ENCODE data around the gene TYW1B.
"Not testable (repeated sequence)": the region's sequence is repeated elsewhere in the genome, so short reads cannot be mapped to it uniquely, and the experiment has no call there.

TYW1B gene

DNA sequence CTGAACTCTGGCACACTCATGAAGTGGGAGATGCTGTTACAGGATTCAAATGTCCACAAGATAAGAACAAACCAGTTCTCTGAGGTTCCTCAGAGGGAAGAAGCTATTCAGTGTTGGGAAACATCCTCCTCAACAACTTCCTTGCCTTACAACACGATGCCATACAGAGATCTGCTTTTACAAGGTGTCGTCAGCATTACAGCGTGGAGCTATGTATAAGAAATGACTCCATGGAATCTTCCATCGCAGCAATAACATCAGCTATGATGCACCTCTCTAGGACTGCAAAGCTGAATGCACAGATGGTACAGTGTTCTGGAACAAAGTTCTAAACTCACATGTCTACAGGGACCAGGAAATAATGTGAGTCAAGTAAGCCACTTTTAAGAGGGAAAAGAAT, 122.3 kb downstream of the TYW1B start:
- DNase-seq (ENCODE audit: low read depth in 2 of 3, low spot score in 1 of 3) = not testable (repeated sequence)

DNA sequence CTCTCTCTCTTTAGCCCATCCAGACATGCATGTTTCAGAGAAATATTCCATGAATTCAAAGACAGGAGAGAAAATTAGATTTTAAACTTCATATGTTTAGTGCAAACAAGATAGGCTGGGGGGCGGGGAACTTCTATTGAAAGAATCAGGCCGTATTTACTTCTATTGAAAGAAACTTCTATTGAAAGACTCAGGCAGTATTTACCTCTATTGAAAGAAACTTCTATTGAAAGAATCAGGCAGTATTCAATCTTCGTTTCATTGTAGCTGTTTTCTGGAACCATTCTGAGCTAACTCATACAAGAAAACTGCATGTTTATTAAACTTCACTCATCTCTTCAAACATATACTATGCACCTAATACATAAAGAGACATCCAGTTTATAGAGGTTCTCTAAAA, 123.1 kb downstream of the TYW1B start:
- DNase-seq (ENCODE audit: low read depth in 2 of 3, low spot score in 1 of 3) = no peak

DNA sequence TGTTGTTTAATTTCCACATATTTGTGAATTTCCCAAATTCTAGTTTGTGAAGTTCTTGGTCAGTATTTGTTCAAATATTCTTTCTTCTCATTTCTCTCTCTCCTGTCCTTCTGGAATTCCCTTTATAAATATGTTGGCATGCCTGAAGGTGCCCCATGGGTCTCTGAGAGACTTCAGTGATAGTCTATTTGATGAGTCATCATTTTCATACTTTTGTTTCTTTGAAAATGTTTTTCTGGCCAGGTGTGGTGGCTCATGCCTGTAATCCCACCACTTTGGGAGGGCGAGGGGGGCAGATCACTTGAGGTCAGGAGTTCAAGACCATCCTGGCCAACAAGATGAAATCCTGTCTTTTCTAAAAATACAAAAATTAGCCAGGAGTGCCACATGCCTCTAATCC, 127.5 kb downstream of the TYW1B start:
- DNase-seq (ENCODE audit: low read depth in 2 of 3, low spot score in 1 of 3) = not testable (repeated sequence)

DNA sequence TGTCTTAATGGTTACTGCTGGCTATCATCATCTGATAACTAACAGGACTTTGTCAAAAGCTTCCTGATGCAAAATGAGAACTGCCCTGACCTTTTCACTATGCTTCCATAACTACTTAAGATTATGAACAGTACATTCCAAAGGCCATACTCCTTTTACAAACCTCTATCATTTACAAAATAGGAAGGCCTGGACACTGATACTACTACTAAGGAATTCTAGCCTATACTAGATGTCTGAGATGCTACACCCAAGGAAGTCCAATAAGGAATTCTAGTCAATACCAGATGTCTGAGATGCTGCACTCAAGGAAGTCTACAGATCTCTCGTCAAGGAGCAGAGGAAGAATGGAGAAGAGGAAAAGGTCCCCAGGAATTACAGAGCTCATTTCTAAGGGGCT, 130.9 kb downstream of the TYW1B start:
- DNase-seq (ENCODE audit: low read depth in 2 of 3, low spot score in 1 of 3) = not testable (repeated sequence)

DNA sequence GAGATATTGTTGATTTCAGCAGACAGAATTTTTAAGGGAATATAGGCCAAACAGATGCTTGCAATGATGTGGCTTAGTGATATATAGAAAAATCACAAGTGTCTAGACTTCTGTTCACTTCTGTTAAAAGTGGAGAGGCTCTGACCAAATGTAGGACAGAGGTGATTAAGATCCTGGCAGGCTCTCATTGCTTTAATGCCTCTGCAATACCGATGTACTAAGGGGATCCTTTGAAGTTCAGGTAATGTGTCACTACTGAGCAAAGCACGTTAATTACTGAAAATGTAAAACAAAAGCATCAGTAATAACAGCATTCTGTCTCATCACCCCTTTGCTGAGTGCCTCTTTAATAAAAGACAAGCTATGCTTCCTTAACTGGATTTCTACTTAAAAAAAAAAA, 131.4 kb downstream of the TYW1B start:
- not testable (repeated sequence) for DNase-seq (ENCODE audit: low read depth in 2 of 3, low spot score in 1 of 3)

DNA sequence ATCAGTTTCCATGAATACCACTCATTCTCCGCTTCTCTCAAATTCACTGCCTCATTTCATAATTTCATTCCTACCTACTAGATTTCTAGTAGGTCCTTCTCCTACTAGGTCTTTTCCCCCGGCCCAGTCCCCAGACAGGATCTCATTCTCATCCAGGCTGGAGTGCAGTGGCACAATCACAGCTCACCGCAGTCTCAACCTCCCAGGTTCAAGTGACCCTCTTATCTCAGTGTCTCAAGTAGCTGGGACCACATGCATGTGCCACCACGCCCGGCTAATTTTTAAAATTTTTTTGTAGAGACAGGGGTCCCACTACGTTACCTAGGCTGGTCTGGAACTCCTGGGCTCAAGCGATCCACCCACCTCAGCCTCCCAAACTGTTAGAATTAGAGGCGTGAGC, 132.5 kb downstream of the TYW1B start:
- not testable (repeated sequence) for DNase-seq (ENCODE audit: low read depth in 2 of 3, low spot score in 1 of 3)

DNA sequence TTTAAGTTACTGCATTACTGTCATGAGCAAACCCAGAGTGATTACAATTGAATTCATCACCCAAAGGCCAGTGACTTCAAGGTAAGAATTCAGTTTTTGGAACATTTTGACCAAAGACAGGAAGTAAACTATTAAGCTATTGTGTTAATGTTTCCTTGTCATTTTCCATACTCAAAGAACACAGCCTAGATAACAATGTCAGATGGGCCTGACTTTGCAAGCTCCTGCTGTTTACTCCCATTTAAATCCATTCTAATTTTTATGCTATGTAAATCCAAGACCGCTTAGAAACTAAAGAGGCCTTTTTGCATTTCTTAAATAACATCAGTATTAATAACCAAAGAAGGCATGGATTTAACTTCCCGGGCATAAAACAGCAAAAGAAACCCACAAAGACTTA, 136.6 kb downstream of the TYW1B start:
- not testable (repeated sequence) for DNase-seq (ENCODE audit: low read depth in 2 of 3, low spot score in 1 of 3)

DNA sequence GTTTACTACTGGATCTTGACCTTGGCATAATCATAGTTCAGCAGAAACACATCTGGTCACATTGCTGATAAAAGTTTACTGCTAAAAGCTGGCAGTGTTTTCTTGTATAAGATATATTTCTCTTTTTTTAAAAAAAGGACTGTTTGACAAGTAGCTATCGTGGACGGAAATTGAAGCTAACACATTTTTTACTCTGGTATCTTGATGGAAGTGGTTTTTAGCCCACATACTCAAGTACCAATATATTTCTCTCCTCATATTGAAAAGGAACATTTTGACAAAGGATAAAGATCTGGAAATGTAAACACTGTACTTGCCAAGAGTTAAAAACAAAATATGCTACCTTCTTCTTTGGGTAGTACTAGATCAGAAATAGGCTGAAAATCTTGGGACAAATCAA, 137.8 kb downstream of the TYW1B start:
- DNase-seq (ENCODE audit: low read depth in 2 of 3, low spot score in 1 of 3) = not testable (repeated sequence)

DNA sequence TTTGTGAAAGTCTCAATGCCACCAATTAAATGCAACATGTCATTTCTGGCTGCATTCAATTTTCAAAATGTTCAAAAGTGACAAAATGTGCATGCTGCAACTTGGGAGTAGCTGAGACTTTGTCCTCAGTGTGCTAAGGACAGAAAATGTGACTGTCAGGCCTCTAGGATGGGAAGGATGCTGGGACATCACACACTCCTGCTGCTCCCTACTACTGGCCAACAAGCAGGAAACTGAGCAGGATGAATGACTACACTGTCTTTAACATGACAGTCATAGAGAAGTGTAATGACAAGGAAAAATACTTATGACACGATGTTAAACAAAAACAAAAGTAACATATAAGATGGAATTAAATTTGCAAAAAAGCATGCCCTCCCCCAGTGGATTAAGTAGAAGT, 138.7 kb downstream of the TYW1B start:
- DNase-seq (ENCODE audit: low read depth in 2 of 3, low spot score in 1 of 3) = not testable (repeated sequence)

DNA sequence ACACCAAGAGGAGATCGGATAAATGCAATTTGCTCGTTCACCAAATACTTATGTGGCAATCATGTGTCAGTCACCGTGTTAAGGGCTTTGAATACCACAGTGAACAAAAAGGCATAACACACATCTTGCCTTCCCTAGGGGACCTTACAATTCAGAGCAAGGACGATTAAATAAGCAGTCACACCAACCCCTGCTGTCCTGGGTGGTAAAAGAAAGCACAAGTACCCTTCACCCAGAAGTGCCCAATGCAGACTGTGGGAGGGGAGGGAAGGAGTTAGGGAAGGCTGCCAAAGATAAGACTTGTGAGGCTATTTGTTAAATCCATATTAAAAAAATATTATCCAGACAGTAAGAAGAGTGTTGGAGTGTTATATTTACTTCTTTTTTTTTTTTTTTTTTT, 146.8 kb downstream of the TYW1B start:
- not testable (repeated sequence) for DNase-seq (ENCODE audit: low read depth in 2 of 3, low spot score in 1 of 3)

DNA sequence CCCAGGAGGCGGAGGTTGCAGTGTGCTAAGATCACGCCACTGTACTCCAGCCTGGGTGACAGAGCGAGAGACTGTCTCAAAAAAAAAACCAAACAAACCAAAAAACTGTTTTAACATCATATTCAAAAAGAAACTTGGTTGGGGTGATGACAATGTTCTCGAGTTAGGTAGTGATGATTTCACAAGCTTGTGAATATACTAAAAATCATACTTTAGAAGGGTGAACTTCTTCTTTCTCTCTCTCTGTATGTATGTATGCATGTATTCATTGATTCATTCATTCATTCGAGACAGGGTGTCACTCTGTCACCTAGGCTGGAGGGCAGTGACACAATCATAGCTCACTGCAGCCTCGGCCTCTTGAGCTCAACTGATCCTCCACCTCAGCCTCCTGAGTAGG, 151.1 kb downstream of the TYW1B start:
- DNase-seq (ENCODE audit: low read depth in 2 of 3, low spot score in 1 of 3) = not testable (repeated sequence)

DNA sequence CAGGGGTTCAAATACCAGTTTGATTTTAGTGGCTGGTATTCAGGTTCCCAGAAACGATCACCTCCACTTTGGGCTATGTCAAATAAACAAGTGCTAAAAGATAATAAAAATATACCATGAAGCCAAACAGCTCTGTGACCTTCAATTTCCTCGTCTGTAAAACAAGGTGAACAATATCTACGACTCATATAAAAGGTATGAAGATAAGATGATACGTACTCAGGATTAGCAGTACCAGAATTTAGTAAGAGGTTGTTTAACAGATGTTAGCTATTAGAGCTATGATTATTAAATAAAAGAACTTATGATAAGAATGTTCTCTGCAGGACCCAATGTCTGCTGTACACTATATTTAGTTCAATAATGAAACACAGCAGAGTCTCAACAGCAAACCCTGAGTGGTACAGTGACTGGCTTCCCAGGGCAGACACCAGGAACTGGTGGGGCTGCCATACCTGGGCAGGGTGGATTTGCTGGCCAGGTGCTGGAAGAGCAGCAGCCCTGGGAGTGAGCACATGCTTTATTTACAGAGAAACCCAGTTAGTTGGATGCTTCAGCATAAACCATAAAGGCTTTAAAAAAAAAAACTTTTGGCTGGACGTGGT, 151.8 kb downstream of the TYW1B start:
- not testable (repeated sequence) for DNase-seq (ENCODE audit: low read depth in 2 of 3, low spot score in 1 of 3)

DNA sequence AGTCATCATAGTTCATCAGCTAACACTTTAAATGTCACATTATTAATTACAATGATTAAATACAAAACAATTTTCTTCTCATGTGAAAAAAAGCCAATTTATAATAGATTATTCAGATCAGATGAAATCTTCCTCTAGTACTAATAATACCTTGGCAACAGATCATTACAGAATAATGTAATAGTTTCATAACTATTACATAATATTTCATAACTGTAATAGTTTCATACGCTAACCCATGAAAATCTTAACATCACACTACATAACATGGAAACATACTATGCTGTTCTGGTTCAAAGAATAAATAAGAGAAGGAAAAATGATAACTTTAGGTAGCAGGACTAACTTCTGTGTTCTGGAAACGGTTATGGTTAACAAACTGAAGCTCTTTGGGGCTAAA, 152.3 kb downstream of the TYW1B start:
- DNase-seq (ENCODE audit: low read depth in 2 of 3, low spot score in 1 of 3) = not testable (repeated sequence)

DNA sequence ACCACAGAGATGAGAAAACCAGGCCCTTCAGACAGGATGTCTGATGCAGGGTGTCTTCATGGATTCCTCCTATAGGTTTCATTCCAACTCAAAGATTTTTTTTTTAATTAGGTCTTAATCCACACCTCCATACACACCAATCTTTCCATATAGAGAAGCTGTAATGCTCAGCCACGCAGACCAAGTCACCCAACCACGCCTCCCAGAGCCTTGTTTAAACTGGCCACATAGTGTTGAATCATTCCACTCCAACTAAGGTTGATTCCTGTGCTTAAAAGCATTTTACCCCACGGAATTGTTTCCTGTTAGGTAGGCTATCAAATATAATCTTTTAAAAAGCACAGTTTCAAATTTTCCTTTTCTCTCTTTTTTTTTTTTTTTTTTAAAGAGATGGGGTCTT, 153.6 kb downstream of the TYW1B start:
- DNase-seq (ENCODE audit: low read depth in 2 of 3, low spot score in 1 of 3) = no peak

DNA sequence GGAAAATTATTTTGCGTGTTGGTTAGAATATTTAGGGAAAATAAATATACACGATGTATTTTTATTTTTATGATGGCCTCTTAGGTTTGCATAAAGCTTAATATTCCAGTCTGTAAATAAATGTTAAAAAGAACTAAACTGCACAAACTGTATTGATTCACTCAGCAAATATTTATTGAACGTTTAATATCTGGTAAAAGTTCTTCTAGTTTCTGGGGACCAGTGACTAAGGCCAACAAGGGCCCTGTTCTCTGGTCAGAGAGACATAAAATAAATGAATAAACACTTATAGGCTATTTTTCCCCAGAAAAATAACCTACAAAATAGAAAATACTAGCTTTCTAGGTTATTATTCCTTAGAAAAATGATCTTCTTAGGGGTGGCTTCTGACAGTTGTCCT, 157.2 kb downstream of the TYW1B start:
- not testable (repeated sequence) for DNase-seq (ENCODE audit: low read depth in 2 of 3, low spot score in 1 of 3)

DNA sequence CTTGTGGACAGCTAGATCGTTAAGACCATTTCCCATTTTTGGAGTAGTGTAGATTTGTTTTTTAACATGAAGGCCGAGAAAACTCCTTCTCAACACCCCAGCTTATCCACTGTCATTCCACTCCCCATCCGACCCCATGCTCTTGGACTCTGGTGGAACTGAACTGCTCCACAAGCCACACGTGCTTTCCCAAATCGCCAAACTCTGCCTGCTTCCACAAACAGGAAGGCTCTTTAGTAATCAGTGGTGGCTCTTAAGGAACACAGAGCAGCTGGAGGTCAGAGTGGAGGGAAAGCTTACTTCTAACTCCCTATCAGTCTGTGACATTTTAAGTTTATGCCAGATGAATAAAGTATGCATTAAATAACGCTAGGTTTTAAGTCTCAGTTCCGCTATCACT, 159.6 kb downstream of the TYW1B start:
- DNase-seq (ENCODE audit: low read depth in 2 of 3, low spot score in 1 of 3) = not testable (repeated sequence)

DNA sequence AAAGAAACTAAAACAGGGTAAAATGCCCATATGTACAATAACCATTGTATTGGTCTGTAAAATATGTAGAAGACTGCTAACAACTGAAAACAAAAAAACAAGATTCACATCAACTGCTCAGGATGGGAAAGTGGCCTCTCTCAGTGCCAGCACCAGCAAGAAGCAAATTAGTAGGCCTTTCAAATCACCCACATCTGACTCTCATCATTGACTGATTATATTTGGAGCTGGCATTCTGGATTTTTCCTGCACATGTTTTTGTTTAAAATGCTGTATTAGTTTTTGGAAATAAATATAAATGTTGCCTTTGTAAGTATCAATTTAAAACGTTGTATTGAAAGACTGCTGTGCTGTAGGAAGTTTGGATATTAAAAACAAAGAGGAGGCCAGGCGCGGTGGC, 161.0 kb downstream of the TYW1B start:
- not testable (repeated sequence) for DNase-seq (ENCODE audit: low read depth in 2 of 3, low spot score in 1 of 3)

DNA sequence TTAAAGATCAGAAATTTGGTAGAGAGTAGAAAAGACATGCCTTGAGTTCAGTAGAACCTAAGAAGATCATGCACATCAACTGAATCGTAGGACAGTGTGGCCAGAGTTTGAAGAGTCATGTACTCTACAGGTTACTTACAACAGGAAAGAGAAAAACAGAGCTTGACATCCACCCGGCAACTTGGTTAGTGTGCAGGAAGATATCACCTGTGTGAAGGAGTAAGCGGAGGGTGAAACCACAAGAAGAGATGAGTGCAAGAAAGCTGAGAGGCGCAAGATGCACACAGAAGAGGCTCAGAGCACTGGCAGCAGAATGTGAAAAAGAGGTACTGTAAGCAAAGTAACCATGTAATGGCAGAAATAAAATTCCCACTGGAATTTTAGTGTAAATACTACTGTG, 179.4 kb downstream of the TYW1B start:
- DNase-seq (ENCODE audit: low read depth in 2 of 3, low spot score in 1 of 3) = not testable (repeated sequence)

DNA sequence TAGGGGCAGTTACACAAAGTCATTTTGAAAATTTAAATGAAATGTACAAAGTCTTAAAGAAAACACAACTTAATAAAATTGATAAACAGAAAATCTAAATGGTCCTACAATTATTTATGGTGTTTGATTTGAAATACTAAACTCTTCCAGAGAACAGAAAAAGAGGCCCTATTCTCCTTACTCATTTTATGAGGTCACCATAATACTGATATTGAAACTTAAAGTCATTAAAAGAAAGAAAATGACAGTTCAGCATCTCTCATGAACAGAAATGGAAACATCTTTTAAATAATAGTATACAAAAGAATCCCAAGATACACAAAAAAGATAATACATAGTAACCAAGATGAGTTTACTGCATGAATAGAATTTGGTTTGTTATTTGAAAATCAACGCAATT, 184.3 kb downstream of the TYW1B start:
- DNase-seq (ENCODE audit: low read depth in 2 of 3, low spot score in 1 of 3) = not testable (repeated sequence)

DNA sequence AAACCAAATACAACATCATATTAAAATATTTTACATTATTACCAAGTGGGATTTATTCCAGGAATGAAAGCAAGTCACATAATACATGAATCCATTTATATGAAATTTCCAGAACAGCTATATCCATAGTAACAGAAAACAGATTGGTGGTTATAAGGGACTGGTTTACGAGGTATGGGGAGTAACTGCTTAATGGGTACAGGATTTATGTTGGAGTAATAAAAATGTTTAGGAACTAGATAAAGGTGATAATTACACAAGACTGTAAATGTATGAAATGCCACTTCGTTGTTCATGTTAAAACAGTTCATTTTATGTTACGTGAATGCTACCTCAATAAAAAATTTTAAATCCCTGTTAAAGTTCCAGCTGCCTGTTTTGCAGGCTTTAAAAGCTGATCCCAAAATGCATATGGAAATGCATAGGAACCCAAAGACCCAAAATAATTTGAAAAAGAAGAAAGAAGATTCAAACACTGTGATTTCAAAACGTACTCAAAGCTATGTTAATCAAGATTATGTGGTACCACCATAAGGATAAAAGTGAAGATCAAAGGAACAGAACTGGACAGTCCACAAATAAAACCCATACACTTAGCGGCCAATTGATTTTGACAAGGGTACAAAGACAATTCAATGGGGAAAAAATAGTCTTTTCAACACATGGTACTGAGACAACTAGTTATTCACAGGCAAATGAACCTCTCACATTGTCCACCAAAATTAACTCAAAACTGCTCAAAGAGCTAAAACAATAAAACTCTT, 186.3 kb downstream of the TYW1B start:
- not testable (repeated sequence) for DNase-seq (ENCODE audit: low read depth in 2 of 3, low spot score in 1 of 3)

DNA sequence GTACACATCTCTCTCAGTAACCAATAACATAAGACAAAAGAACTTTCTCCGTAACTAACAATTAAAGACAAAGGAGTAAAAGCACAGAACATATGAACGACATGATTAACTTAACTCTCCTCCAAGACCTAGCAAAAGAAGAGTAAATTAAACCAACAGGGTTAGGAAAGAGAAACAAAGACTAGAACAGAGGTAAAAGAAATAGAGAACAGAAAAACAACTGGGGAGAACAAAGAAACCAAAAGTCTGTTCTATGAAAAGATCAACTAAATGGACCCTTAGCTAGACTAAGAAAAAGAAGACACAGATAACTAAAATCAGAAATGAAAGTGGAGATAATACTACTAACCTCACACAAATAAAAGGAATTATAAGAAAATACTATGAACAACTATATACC, 187.3 kb downstream of the TYW1B start:
- not testable (repeated sequence) for DNase-seq (ENCODE audit: low read depth in 2 of 3, low spot score in 1 of 3)

DNA sequence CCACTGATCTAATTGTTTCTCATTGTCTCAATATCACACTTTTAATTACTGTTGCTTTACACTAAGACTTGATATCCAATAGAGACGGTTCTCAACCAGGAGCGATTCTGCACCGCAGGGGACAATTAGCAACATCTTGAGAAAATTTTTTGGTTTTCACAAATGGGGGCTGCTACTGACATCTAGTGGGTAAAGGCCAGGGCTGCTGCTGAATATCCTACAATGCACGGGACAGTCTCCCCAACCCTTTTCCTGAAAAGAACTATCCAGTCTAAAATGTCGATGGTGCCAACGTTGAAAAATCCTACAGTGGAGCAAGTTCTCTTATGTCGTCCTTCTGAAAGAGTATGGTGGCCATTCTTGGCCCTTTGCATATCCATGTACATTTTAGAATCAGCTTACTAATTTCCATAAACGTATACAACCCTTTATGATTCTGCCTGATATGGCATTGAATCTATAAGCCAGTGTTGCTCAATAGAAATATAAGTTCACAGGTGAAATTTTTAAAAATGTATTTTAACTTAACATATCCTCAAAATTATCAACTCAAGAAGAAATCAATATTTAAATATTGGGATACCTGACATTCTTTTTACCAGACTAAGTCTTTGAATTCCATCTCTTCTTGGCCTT, 192.6 kb downstream of the TYW1B start:
- not testable (repeated sequence) for DNase-seq (ENCODE audit: low read depth in 2 of 3, low spot score in 1 of 3)
